Astrocyte of the cerebellum (primary cell): ENCODE data around the gene GRB10.

Experiments used
- DNase-seq: peaks from one replicate; pipeline ENCODE4 v3.0.0-alpha.2; 2011; ENCODE audit warnings: low read depth
- H3K4me3 ChIP-seq: 2 replicates; pipeline ENCODE4 v1.5.1; 2011; ENCODE audit warnings: mild to moderate bottlenecking, low read depth, low read length, moderate library complexity
- CTCF ChIP-seq: IDR thresholded peaks from 2 replicates; pipeline ENCODE4 v1.5.1; 2012; ENCODE audit warnings: low read length, low read depth, moderate library complexity, mild to moderate bottlenecking; ENCODE audit errors: missing control alignments
- in situ Hi-C: cut with HindIII; loops from 2 replicates; pipeline ENCODE4 v1.10.0; 2017; ENCODE audit warnings: low sequenced_read_pairs

GRB10 gene

GRCh38 chr7:50725774-50726173, 56.9 kb downstream of the GRB10 start:
- H3K4me3 ChIP-seq = no peak overlapping the region
- in situ Hi-C loops = no loop called here
- DNase-seq = no peak
- no peak for TF ChIP-seq CTCF

- in situ Hi-C loops = no loop called here
- TF ChIP-seq CTCF = no peak
- no peak overlapping the region for H3K4me3 ChIP-seq
- DNase-seq = no peak
These were observed 57.9 kb downstream of the GRB10 start for GRCh38 chr7:50724526-50725520.

- in situ Hi-C loops = no loop called here
- no peak for TF ChIP-seq CTCF
- no peak for DNase-seq
- no peak overlapping the region for H3K4me3 ChIP-seq
These were observed 58.8 kb downstream of the GRB10 start for GRCh38 chr7:50723888-50724287.

GRCh38 chr7:50723173-50723572, 59.5 kb downstream of the GRB10 start:
- no peak for TF ChIP-seq CTCF
- no peak for DNase-seq
- no peak overlapping the region for H3K4me3 ChIP-seq
- in situ Hi-C loops = no loop called here

- no peak overlapping the region for H3K4me3 ChIP-seq
- no peak for TF ChIP-seq CTCF
- DNase-seq = no peak
- in situ Hi-C loops = no loop called here
These were observed 60.9 kb downstream of the GRB10 start for GRCh38 chr7:50721661-50722259.

- in situ Hi-C loops = no loop called here
- H3K4me3 ChIP-seq = no peak overlapping the region
- no peak for DNase-seq
- TF ChIP-seq CTCF = no peak
These were observed 61.5 kb downstream of the GRB10 start for GRCh38 chr7:50721160-50721559.
